OCI-LY7 (cell line): ENCODE results near the gene LINGO3. TPM values are rescaled to one million over a fixed set of nuclear protein-coding genes. Genes with fewer than 3 reads are reported as not detected.
A peak's percentile ranks its signal among the peaks of the same experiment; 100 is the strongest.

Source experiments
- BruUV-seq: library from RNA; stranded (reverse); fragments of 400-500 nt; replicated peaks from 2 replicates; lab custom pipeline; 2021; lab: Mats Ljungman, UMichigan
- CTCF ChIA-PET: fragments of 300-600 bp; sonication (Branson Sonifier 250); formaldehyde crosslinking; loops from one replicate; lab custom pipeline; 2022; ENCODE audit warnings: antibody characterized with exemption; ENCODE audit not compliant: unreplicated experiment; lab: Charles Lee
- POLR2A ChIA-PET: fragments of 300-600 bp; sonication (Branson Sonifier 250); formaldehyde crosslinking; loops from one replicate; lab custom pipeline; 2022; ENCODE audit warnings: antibody characterized with exemption; lab: Charles Lee
- DNase-seq: peaks from one replicate; pipeline ENCODE4 v3.0.0-alpha.2; 2015; ENCODE audit warnings: low spot score
- H2AFZ ChIP-seq: fragments of 200-600 bp; sonication (generic), shearing (Covaris generic); 2 replicates; pipeline ENCODE4 v1.6.1; 2014; ENCODE audit warnings: mild to moderate bottlenecking, antibody characterized with exemption, low read length, moderate library complexity
- H3K27ac ChIP-seq: fragments of 200-600 bp; sonication (generic); 2 replicates; pipeline ENCODE4 v1.5.1; 2014; ENCODE audit warnings: mixed run types, low read depth, mild to moderate bottlenecking, moderate library complexity, low read length, inconsistent platforms; ENCODE audit not compliant: poor library complexity, severe bottlenecking
- H3K36me3 ChIP-seq: fragments of 200-600 bp; sonication (generic); 2 replicates; pipeline ENCODE4 v1.6.1; 2014; ENCODE audit warnings: mild to moderate bottlenecking, antibody characterized with exemption, low read length, moderate library complexity, mixed read lengths; ENCODE audit not compliant: insufficient read depth
- H3K4me1 ChIP-seq: fragments of 200-600 bp; sonication (generic); 2 replicates; pipeline ENCODE4 v1.5.1; 2014; ENCODE audit warnings: mild to moderate bottlenecking, low read length; ENCODE audit not compliant: insufficient read depth, poor library complexity, severe bottlenecking
- H3K4me2 ChIP-seq: fragments of 200-600 bp; sonication (generic); 2 replicates; pipeline ENCODE4 v1.6.1; 2014; ENCODE audit warnings: mild to moderate bottlenecking, low read length
- H3K4me3 ChIP-seq: fragments of 200-600 bp; sonication (generic); 2 replicates; pipeline ENCODE4 v1.5.1; 2014; ENCODE audit warnings: mild to moderate bottlenecking, low read depth, low read length; ENCODE audit not compliant: poor library complexity, severe bottlenecking
- H3K79me2 ChIP-seq: fragments of 200-600 bp; sonication (generic); 2 replicates; pipeline ENCODE4 v1.6.1; 2016; ENCODE audit warnings: low read depth, mild to moderate bottlenecking, low read length, moderate library complexity, mixed read lengths; ENCODE audit not compliant: insufficient read depth
- H3K9me2 ChIP-seq: fragments of 200-600 bp; sonication (generic); 2 replicates; pipeline ENCODE4 v1.6.1; 2016; ENCODE audit warnings: mild to moderate bottlenecking, low read length, mixed read lengths; ENCODE audit not compliant: insufficient read depth
- H3K9me3 ChIP-seq: fragments of 200-600 bp; sonication (generic); 2 replicates; pipeline ENCODE4 v1.6.1; 2014; ENCODE audit warnings: mild to moderate bottlenecking, mixed run types, low read length, mixed read lengths
- H4K20me1 ChIP-seq: fragments of 200-600 bp; sonication (generic); 2 replicates; pipeline ENCODE4 v1.6.1; 2014; ENCODE audit warnings: mild to moderate bottlenecking, antibody characterized with exemption, low read length, moderate library complexity, mixed read lengths; ENCODE audit not compliant: insufficient read depth
- CTCF ChIP-seq: fragments of 200-600 bp; sonication (generic); conservative IDR thresholded peaks from 2 replicates; pipeline ENCODE4 v1.5.1; 2014; ENCODE audit warnings: mild to moderate bottlenecking, antibody characterized with exemption, low read length, moderate library complexity, mixed read lengths
- EZH2phosphoT487 ChIP-seq: fragments of 200-600 bp; sonication (generic); IDR thresholded peaks from 2 replicates; pipeline ENCODE4 v1.6.1; 2018; ENCODE audit warnings: low read depth, borderline replicate concordance, mild to moderate bottlenecking, mixed run types, antibody characterized with exemption, low read length, moderate library complexity, mixed read lengths
- intact Hi-C: fragments of 100-400 bp; cut with micrococcal nuclease; formaldehyde crosslinking; loops from one replicate; pipeline ENCODE4 v1.10.0; 2022; ENCODE audit not compliant: unreplicated experiment
- total RNA-seq, 2 experiments: library from RNA; depleted of rRNA in 1 of 2; stranded (reverse); fragments of >200 nt in 1 of 2; shearing (Covaris generic) in 1 of 2; gene quantifications; 2 replicates each; pipeline ENCODE4 v1.2.3, GENCODE V29; 2014 to 2022

The LINGO3 gene
- total RNA-seq, 2 experiments from 2014 or later: 0.13 to 0.38 TPM

GRCh38 chr19:2294687-2295335, 13.1 kb downstream of the LINGO3 start:
- no peaks in the 10 kb centered on the region; the same call in 1 of the 2 replicates for H4K20me1 ChIP-seq
- no peak overlapping the region for H3K4me3 ChIP-seq
- H3K9me2 ChIP-seq: no peaks in the 10 kb centered on the region
- no peaks in the 10 kb centered on the region for H3K79me2 ChIP-seq
- peaks cover 15% of the 10 kb centered on the region for H3K4me1 ChIP-seq
- no TSS peak for BruUV-seq
- H3K27ac ChIP-seq: no peak overlapping the region
- no peak overlapping the region for H2AFZ ChIP-seq
- CTCF ChIA-PET: interaction anchor here (0.5 kb wide), 1 partner anchor 67 kb away, joined by 17 read pairs; no protein-coding TSS in a partner anchor
- intact Hi-C loops: no loop called here
- no peaks in the 10 kb centered on the region for H3K36me3 ChIP-seq
- H3K4me2 ChIP-seq: no peak overlapping the region
- DNase-seq: no peak
- POLR2A ChIA-PET: no interaction called here
- TF ChIP-seq CTCF (no peak), EZH2phosphoT487 (no peak)
- H3K9me3 ChIP-seq: no peaks in the 10 kb centered on the region

- peaks cover 41% of the 10 kb centered on the region for H3K4me1 ChIP-seq
- no peaks in the 10 kb centered on the region for H3K9me3 ChIP-seq
- intact Hi-C loops: no loop called here
- H3K4me2 ChIP-seq: peak overlapping the region; percentile 76; the same call in 1 of the 2 replicates
- TF ChIP-seq EZH2phosphoT487 (no peak), CTCF (no peak)
- ChIA-PET POLR2A (interaction anchor here (0.6 kb wide), 2 partner anchors 19 to 76 kb away, joined by 3 to 5 read pairs; no protein-coding TSS in a partner anchor), CTCF (no interaction called here)
- no peak overlapping the region for H3K27ac ChIP-seq
- H3K9me2 ChIP-seq: no peaks in the 10 kb centered on the region
- no peaks in the 10 kb centered on the region; the same call in 1 of the 2 replicates for H4K20me1 ChIP-seq
- no peak for DNase-seq
- no TSS peak for BruUV-seq
- H3K36me3 ChIP-seq: no peaks in the 10 kb centered on the region
- no peak overlapping the region for H2AFZ ChIP-seq
- peak overlapping the region; percentile 73 for H3K4me3 ChIP-seq
- H3K79me2 ChIP-seq: no peaks in the 10 kb centered on the region
Observed at GRCh38 chr19:2291185-2291751, 16.7 kb downstream of the LINGO3 start.
